HG03442 (cell line): ENCODE data around the gene DDAH2.
A peak's percentile ranks its signal among the peaks of the same experiment; 100 is the strongest.
"Not testable (repeated sequence)": the region's sequence is repeated elsewhere in the genome, so short reads cannot be mapped to it uniquely, and the experiment has no call there.

Source experiments
- ATAC-seq: cut with Tn5 transposase; IDR thresholded peaks from one replicate; pipeline ENCODE4 v1.9.1; 2021; ENCODE audit warnings: mild to moderate bottlenecking, moderate library complexity; ENCODE audit not compliant: unreplicated experiment

DDAH2 gene

GRCh38 chr6:31715022-31715958 is 13.8 kb downstream of the DDAH2 start, which contains the start of gene LY6G6D:
LY6G6D (plus strand) TSS chr6:31715348; CDS start chr6:31715356, 8 bp downstream.
- no peak for ATAC-seq

GRCh38 chr6:31713991-31714684 is 15.0 kb downstream of the DDAH2 start:
- no peak for ATAC-seq

- ATAC-seq: no peak
Measured at GRCh38 chr6:31713465-31713864, 15.6 kb downstream of the DDAH2 start.

GRCh38 chr6:31712296-31712695 is 16.8 kb downstream of the DDAH2 start:
- no peak for ATAC-seq

- no peak for ATAC-seq
Measured at GRCh38 chr6:31711233-31711632, 17.9 kb downstream of the DDAH2 start.

GRCh38 chr6:31710523-31711219 is 18.4 kb downstream of the DDAH2 start:
- ATAC-seq: no peak

- not testable (repeated sequence) for ATAC-seq
Measured at GRCh38 chr6:31709157-31709556, 19.9 kb downstream of the DDAH2 start.

GRCh38 chr6:31708224-31708623 is 20.9 kb downstream of the DDAH2 start:
- no peak for ATAC-seq

- no peak for ATAC-seq
Measured at GRCh38 chr6:31707701-31708100, 21.4 kb downstream of the DDAH2 start.

- ATAC-seq: no peak
Measured at GRCh38 chr6:31706599-31706998, 22.5 kb downstream of the DDAH2 start, which contains the start of gene LY6G6F. LY6G6F (plus strand) TSS chr6:31706866; CDS start chr6:31706907, 41 bp downstream.

GRCh38 chr6:31705931-31706330 is 23.2 kb downstream of the DDAH2 start:
- ATAC-seq: no peak

- peak; percentile 86 for ATAC-seq
Measured at GRCh38 chr6:31702819-31703716, 26.0 kb downstream of the DDAH2 start, which contains the start of gene ABHD16A. ABHD16A (minus strand) TSS chr6:31703324; CDS start chr6:31703281, 43 bp downstream.

- no peak for ATAC-seq
Measured at GRCh38 chr6:31702405-31702818, 26.7 kb downstream of the DDAH2 start.

GRCh38 chr6:31701666-31702404 is 27.3 kb downstream of the DDAH2 start:
- no peak for ATAC-seq

- ATAC-seq: no peak
Measured at GRCh38 chr6:31700740-31701401, 28.2 kb downstream of the DDAH2 start.

GRCh38 chr6:31697555-31697954 is 31.5 kb downstream of the DDAH2 start:
- ATAC-seq: no peak

- ATAC-seq: no peak
Measured at GRCh38 chr6:31693535-31693934, 35.6 kb downstream of the DDAH2 start.

GRCh38 chr6:31692886-31693285 is 36.2 kb downstream of the DDAH2 start:
- no peak for ATAC-seq

- ATAC-seq: no peak
Measured at GRCh38 chr6:31692353-31692752, 36.7 kb downstream of the DDAH2 start.
